ENCODE data around the gene ZCCHC14.

ZCCHC14 gene

GRCh38 chr16:87421003-87421912 lies 71.6 kb downstream of the ZCCHC14 start:
- no peaks in the 10 kb centered on the region for H3K9me3 Mint-ChIP-seq
- intact Hi-C loops (cut with micrococcal nuclease), result no loop called here
- H3K27ac Mint-ChIP-seq, result no peak overlapping the region
- no peak overlapping the region for H3K4me3 Mint-ChIP-seq
- H3K36me3 Mint-ChIP-seq (ENCODE audit: low read depth), result peaks cover 94% of the 10 kb centered on the region
- H3K4me1 Mint-ChIP-seq (ENCODE audit: low read depth), result no peaks in the 10 kb centered on the region
- no peaks in the 10 kb centered on the region for H3K27me3 Mint-ChIP-seq

GRCh38 chr16:87420026-87421002 lies 72.5 kb downstream of the ZCCHC14 start:
- intact Hi-C loops (cut with micrococcal nuclease), result no loop called here
- no peaks in the 10 kb centered on the region for H3K27me3 Mint-ChIP-seq
- H3K4me3 Mint-ChIP-seq, result no peak overlapping the region
- no peaks in the 10 kb centered on the region for H3K9me3 Mint-ChIP-seq
- no peaks in the 10 kb centered on the region for H3K4me1 Mint-ChIP-seq (ENCODE audit: low read depth)
- H3K36me3 Mint-ChIP-seq (ENCODE audit: low read depth), result peaks cover 93% of the 10 kb centered on the region
- no peak overlapping the region for H3K27ac Mint-ChIP-seq

- H3K27ac Mint-ChIP-seq, result no peak overlapping the region
Measured at GRCh38 chr16:87418644-87419043, 74.2 kb downstream of the ZCCHC14 start.

GRCh38 chr16:87418216-87418615 lies 74.6 kb downstream of the ZCCHC14 start:
- intact Hi-C loops (cut with micrococcal nuclease), result no loop called here
- H3K36me3 Mint-ChIP-seq (ENCODE audit: low read depth), result peaks cover 93% of the 10 kb centered on the region

More at GRCh38 chr16:87418644-87419043, 74.2 kb downstream of the ZCCHC14 start:
- no peaks in the 10 kb centered on the region for H3K27me3 Mint-ChIP-seq
- intact Hi-C loops (cut with micrococcal nuclease), result no loop called here
- no peaks in the 10 kb centered on the region for H3K9me3 Mint-ChIP-seq
- no peaks in the 10 kb centered on the region for H3K4me1 Mint-ChIP-seq (ENCODE audit: low read depth)
- H3K36me3 Mint-ChIP-seq (ENCODE audit: low read depth), result peaks cover 93% of the 10 kb centered on the region
- H3K4me3 Mint-ChIP-seq, result no peak overlapping the region

GRCh38 chr16:87417528-87417910 lies 75.3 kb downstream of the ZCCHC14 start:
- H3K27me3 Mint-ChIP-seq, result no peaks in the 10 kb centered on the region
- intact Hi-C loops (cut with micrococcal nuclease), result no loop called here
- H3K36me3 Mint-ChIP-seq (ENCODE audit: low read depth), result peaks cover 93% of the 10 kb centered on the region
- no peak overlapping the region for H3K4me3 Mint-ChIP-seq
- no peaks in the 10 kb centered on the region for H3K9me3 Mint-ChIP-seq
- no peaks in the 10 kb centered on the region for H3K4me1 Mint-ChIP-seq (ENCODE audit: low read depth)
- H3K27ac Mint-ChIP-seq, result no peak overlapping the region

More at GRCh38 chr16:87418216-87418615, 74.6 kb downstream of the ZCCHC14 start:
- H3K9me3 Mint-ChIP-seq, result no peaks in the 10 kb centered on the region
- H3K27me3 Mint-ChIP-seq, result no peaks in the 10 kb centered on the region
- no peaks in the 10 kb centered on the region for H3K4me1 Mint-ChIP-seq (ENCODE audit: low read depth)
- H3K27ac Mint-ChIP-seq, result no peak overlapping the region
- H3K4me3 Mint-ChIP-seq, result no peak overlapping the region

GRCh38 chr16:87416826-87417527 lies 75.8 kb downstream of the ZCCHC14 start:
- Mint-ChIP-seq H3K36me3 (ENCODE audit: low read depth) (peaks cover 93% of the 10 kb centered on the region), H3K27me3 (no peaks in the 10 kb centered on the region), H3K27ac (no peak overlapping the region), H3K4me1 (ENCODE audit: low read depth) (no peaks in the 10 kb centered on the region), H3K9me3 (no peaks in the 10 kb centered on the region), H3K4me3 (no peak overlapping the region)
- intact Hi-C loops (cut with micrococcal nuclease), result no loop called here

- H3K27me3 Mint-ChIP-seq, result no peaks in the 10 kb centered on the region
- intact Hi-C loops (cut with micrococcal nuclease), result no loop called here
- no peak overlapping the region for H3K4me3 Mint-ChIP-seq
- no peaks in the 10 kb centered on the region for H3K4me1 Mint-ChIP-seq (ENCODE audit: low read depth)
- H3K9me3 Mint-ChIP-seq, result no peaks in the 10 kb centered on the region
- peaks cover 93% of the 10 kb centered on the region for H3K36me3 Mint-ChIP-seq (ENCODE audit: low read depth)
- no peak overlapping the region for H3K27ac Mint-ChIP-seq
Measured at GRCh38 chr16:87415441-87415840, 77.4 kb downstream of the ZCCHC14 start.

GRCh38 chr16:87414251-87414680 lies 78.6 kb downstream of the ZCCHC14 start:
- H3K27ac Mint-ChIP-seq, result no peak overlapping the region
- H3K4me1 Mint-ChIP-seq (ENCODE audit: low read depth), result no peaks in the 10 kb centered on the region
- no peaks in the 10 kb centered on the region for H3K9me3 Mint-ChIP-seq
- intact Hi-C loops (cut with micrococcal nuclease), result no loop called here
- H3K4me3 Mint-ChIP-seq, result no peak overlapping the region
- no peaks in the 10 kb centered on the region for H3K27me3 Mint-ChIP-seq
- peaks cover 93% of the 10 kb centered on the region for H3K36me3 Mint-ChIP-seq (ENCODE audit: low read depth)

- intact Hi-C loops (cut with micrococcal nuclease), result no loop called here
- no peak overlapping the region for H3K4me3 Mint-ChIP-seq
- H3K27ac Mint-ChIP-seq, result no peak overlapping the region
- H3K27me3 Mint-ChIP-seq, result no peaks in the 10 kb centered on the region
- H3K9me3 Mint-ChIP-seq, result no peaks in the 10 kb centered on the region
- H3K36me3 Mint-ChIP-seq (ENCODE audit: low read depth), result peaks cover 93% of the 10 kb centered on the region
- H3K4me1 Mint-ChIP-seq (ENCODE audit: low read depth), result no peaks in the 10 kb centered on the region
Measured at GRCh38 chr16:87412996-87413421, 79.8 kb downstream of the ZCCHC14 start.

GRCh38 chr16:87412371-87412995 lies 80.3 kb downstream of the ZCCHC14 start:
- Mint-ChIP-seq H3K9me3 (no peaks in the 10 kb centered on the region), H3K27me3 (no peaks in the 10 kb centered on the region), H3K4me3 (no peak overlapping the region), H3K27ac (no peak overlapping the region), H3K4me1 (ENCODE audit: low read depth) (peaks cover 5% of the 10 kb centered on the region), H3K36me3 (ENCODE audit: low read depth) (peaks cover 93% of the 10 kb centered on the region)
- intact Hi-C loops (cut with micrococcal nuclease), result no loop called here

GRCh38 chr16:87411375-87412271 lies 81.2 kb downstream of the ZCCHC14 start:
- Mint-ChIP-seq H3K9me3 (no peaks in the 10 kb centered on the region), H3K36me3 (ENCODE audit: low read depth) (peaks cover 93% of the 10 kb centered on the region), H3K4me1 (ENCODE audit: low read depth) (peaks cover 11% of the 10 kb centered on the region), H3K4me3 (no peak overlapping the region), H3K27ac (no peak overlapping the region), H3K27me3 (no peaks in the 10 kb centered on the region)
- intact Hi-C loops (cut with micrococcal nuclease), result no loop called here

- Mint-ChIP-seq H3K4me1 (ENCODE audit: low read depth) (peaks cover 13% of the 10 kb centered on the region), H3K27ac (no peak overlapping the region), H3K4me3 (no peak overlapping the region), H3K9me3 (no peaks in the 10 kb centered on the region), H3K27me3 (no peaks in the 10 kb centered on the region), H3K36me3 (ENCODE audit: low read depth) (peaks cover 96% of the 10 kb centered on the region)
- intact Hi-C loops (cut with micrococcal nuclease), result no loop called here
Measured at GRCh38 chr16:87410968-87411367, 81.9 kb downstream of the ZCCHC14 start.

Data from dendritic cell treated with granulocyte-macrophage colony-stimulating factor and Interleukin-4, amounts not matched to agents 40 ng/mL and 50 ng/mL, for 4 days (primary cell).